Fibroblast of mammary gland (primary cell): ENCODE results near the gene SEC61A1.

Experiments used
- DNase-seq: peaks from one replicate; pipeline ENCODE4 v3.0.0-alpha.2; 2010; ENCODE audit warnings: low read depth
- H3K4me3 ChIP-seq: 2 replicates; pipeline ENCODE4 v1.5.1; 2011; ENCODE audit warnings: low read depth, mild to moderate bottlenecking, low read length, moderate library complexity; ENCODE audit not compliant: control insufficient read depth
- CTCF ChIP-seq: conservative IDR thresholded peaks from 2 replicates; pipeline ENCODE4 v1.5.1; 2011; ENCODE audit warnings: low read depth, low read length, inconsistent platforms; ENCODE audit not compliant: control insufficient read depth, insufficient read depth

SEC61A1 gene

GRCh38 chr3:128054367-128054766 lies 2.1 kb downstream of the SEC61A1 start:
- peak; percentile 73 for DNase-seq
- peak overlapping the region; percentile 94 for H3K4me3 ChIP-seq
- no peak for TF ChIP-seq CTCF

- no peak for DNase-seq
- no peak for TF ChIP-seq CTCF
- no peak overlapping the region for H3K4me3 ChIP-seq
Observed at GRCh38 chr3:128056258-128056657, 4.0 kb downstream of the SEC61A1 start.

DNA sequence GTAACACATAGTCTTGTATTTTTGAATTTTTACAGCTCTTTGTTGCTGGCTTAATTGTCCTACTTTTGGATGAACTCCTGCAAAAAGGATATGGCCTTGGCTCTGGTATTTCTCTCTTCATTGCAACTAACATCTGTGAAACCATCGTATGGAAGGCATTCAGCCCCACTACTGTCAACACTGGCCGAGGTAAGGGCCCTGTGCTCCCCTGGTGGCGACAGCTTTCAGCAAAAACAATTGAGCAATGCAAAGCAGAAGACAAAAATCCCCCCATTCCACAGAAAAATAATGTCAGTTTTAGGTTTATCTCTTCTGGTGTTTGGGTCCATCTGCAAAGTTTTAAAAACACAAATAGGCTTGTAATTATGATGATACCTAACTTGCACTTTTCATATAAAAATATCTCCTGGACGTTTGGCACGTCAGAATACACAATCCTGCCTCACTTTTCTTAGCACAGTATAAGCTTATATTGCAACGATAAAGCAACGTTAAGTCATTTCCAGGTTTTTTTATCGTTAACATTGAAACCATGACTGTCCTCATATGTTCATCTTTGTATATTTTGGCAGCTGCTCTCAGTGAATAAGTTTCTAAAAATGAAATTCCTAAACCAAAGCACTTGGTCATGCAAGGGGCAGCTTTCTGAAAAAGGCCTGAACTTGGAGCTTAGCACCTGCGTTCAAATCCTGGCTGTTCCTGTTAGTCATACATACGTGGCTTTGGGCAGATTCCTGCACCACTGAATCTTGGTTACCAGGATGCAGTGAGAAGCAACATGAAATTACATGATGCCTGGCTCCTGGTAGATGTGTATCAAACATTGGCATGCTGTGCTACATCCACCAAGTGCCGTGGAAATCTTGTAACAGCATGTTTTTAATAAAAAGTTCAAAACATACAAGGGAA lies 8.5 kb downstream of the SEC61A1 start:
- TF ChIP-seq CTCF: peak; percentile 23
- H3K4me3 ChIP-seq: no peak overlapping the region

DNA sequence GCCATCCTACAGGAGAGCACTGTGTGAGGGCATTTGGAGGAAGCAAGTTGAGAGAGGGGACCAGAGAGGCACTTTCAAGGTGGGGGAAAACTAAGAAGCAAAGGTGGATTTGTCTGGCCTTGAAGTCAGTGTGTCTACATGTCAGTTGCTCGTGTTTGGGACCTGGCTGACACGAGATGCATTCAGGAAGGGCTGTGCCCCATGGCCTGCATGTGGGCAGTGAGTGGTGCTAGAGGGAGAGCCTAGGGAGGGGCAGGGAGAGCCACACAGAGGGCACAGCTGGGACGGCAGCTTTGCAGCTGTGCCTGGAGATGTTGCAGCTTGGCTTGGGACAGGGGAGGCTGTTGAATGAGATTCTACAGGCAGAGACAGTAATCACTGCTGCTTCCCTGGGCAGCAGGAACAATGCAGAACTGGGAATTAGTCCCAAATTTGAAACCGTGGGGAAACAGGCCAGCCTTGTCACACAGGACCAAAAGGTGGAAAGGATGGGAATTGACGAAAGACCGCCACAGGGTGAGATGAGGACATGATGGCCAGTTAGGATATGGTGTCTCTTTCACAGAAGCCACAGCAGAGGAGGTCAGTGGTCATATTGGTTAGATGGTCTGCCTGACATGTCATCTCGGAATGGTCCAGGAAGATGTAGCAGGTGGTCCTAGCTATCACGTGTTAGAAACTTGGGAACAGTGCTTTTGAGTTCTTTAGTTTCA lies 10.0 kb downstream of the SEC61A1 start:
- H3K4me3 ChIP-seq: no peak overlapping the region
- no peak for TF ChIP-seq CTCF
- DNase-seq: no peak

More for the DNA sequence above, 8.5 kb downstream of the SEC61A1 start:
- DNase-seq: peak; percentile 99

DNA sequence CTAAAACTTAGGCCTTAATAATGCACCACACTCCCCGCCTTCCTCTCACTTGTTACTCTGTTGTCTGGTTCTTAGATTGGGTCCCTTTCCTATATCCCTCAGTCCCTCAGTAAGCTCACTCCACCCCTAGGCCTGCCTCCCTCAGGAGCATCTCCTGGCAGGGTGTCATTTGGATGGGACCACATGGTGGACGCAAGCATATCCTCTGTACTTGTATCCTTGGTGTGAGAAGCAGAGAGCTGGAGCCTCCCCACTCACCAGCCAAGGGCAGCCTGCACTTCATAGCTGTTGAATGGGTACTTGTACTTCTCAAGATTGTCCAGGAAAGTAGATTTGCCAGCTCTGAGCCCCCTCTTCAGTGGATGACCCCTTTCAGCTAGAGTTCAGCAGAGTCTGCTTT lies 11.6 kb downstream of the SEC61A1 start:
- H3K4me3 ChIP-seq: no peak overlapping the region
- DNase-seq: no peak
- TF ChIP-seq CTCF: no peak

DNA sequence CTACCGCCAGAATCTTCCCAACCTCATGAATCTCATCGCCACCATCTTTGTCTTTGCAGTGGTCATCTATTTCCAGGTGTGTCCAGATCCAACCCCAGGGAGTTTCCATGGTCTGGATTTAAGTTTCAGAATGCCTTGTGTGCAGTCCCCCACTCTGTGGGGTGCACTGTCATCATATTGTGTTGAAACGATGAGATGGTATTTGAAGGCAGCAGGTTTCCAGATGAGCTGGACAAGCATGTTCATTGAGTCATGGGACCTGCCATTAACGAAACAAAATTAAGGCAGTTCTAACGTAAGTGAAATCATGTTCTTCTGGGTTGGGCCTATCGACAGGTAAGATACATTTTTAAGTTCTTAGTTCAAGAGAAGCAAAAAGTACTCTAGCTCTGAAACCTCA lies 12.7 kb downstream of the SEC61A1 start:
- H3K4me3 ChIP-seq: no peak overlapping the region
- DNase-seq: peak; percentile 33
- TF ChIP-seq CTCF: no peak
